ES-I3 (cell line): ENCODE measurements around the gene BTBD16.

Experiments
- H3K36me3 ChIP-seq: 2 replicates; pipeline ENCODE4 v1.6.1; 2013; ENCODE audit warnings: mild to moderate bottlenecking, low read length, control low read depth, moderate library complexity; ENCODE audit not compliant: insufficient read depth
- H3K4me1 ChIP-seq: 2 replicates; pipeline ENCODE4 v1.6.1; 2013; ENCODE audit warnings: mild to moderate bottlenecking, control low read depth, low read length; ENCODE audit not compliant: insufficient read depth
- H3K9ac ChIP-seq: 2 replicates; pipeline ENCODE4 v1.6.1; 2013; ENCODE audit warnings: low read depth, mild to moderate bottlenecking, low read length, moderate library complexity
- H3K9me3 ChIP-seq: 2 replicates; pipeline ENCODE4 v1.6.1; 2013; ENCODE audit warnings: mild to moderate bottlenecking, low read length, moderate library complexity; ENCODE audit not compliant: control insufficient read depth, insufficient read depth

BTBD16 gene

DNA sequence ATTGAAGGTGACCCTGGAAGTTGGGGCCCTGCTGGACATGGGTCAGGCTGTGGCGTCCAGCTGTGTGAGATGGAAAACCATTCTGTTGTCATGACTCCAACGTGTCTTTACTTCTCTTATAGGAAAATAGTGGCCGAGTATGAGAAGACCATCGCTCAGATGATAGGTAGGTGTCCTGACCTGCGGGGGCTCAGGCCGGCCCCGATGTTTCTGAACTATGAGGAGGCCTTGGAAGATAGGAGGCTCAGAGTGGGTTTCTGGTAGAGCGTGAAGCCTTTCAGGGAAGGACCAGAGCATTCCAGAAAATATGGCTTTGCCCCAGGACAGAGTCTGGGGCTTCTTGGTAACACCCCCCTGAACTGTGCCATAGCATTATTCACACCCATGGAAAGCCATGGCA is 29.3 kb upstream of the BTBD16 start:
- no peak overlapping the region for H3K9ac ChIP-seq
- H3K9me3 ChIP-seq = no peaks in the 10 kb centered on the region
- H3K36me3 ChIP-seq = peaks cover 17% of the 10 kb centered on the region; the same call in 1 of the 2 replicates
- no peaks in the 10 kb centered on the region for H3K4me1 ChIP-seq

DNA sequence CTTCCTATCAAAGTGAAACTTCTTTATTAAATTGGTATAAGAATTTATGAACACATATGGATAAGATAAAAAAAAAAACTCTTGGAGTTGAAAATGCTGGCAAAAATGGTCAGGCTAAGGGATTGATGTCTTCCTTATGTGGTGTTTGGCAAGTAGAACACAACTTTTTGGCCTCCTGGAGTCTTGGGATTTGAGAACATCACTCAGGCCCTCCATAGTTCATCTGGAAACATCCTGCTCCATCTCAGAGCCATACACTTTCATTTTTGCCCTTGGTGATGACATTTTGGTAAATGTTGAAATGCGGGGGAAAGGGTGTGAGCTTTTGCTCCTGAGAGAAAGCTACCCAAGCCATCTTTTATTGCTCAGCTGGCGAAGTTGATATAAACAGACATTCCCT is 27.5 kb upstream of the BTBD16 start:
- Histone ChIP-seq H3K36me3 (peaks cover 17% of the 10 kb centered on the region; the same call in 1 of the 2 replicates), H3K4me1 (no peaks in the 10 kb centered on the region), H3K9ac (no peak overlapping the region), H3K9me3 (no peaks in the 10 kb centered on the region)

DNA sequence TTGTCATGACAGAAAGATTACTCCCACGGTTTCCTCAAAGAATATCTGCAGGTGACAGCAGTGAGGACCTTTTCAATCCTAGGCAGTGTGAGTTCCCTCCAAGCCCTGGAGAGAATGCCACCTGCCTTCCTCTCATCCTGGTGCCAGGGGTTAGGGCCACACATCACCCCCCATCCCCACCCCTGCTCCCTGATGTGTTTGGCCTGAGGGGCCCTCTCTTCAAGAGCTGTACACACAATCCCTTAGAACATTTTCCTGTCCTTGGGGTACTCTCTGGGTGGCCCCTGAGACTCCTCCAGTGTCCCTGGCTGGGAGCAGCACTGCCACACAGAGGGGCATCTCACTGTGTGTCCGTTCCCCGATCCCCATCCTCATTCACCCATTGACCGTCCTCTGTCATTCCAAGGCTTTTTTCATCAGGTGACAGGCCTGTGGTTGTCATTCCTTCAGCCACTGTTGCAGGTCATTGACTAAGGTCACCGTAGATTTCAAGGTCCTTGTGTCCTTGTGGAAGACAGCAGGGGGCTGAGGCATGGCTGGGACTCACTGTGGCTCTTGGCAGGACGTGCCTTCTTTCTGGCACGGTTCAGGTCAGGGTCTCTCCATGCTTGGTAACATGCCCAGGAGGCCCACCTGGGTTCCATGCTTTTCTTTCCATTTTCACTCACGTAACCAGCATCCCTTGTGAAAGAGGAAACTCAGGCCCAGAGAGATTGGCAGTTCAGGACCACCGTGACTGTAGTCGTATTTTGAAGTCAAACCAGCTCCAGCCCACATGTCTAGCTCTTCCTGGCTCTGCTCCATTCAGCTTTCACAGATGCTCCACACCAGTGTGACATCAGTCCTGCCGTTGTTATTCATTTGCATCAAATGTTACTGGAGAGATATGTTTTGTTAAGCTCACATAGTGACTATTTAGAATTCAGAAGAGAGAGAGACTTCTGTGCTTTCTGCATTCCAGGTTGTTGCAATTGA is 26.8 kb upstream of the BTBD16 start:
- H3K9me3 ChIP-seq = no peaks in the 10 kb centered on the region
- peaks cover 17% of the 10 kb centered on the region; the same call in 1 of the 2 replicates for H3K36me3 ChIP-seq
- no peak overlapping the region for H3K9ac ChIP-seq
- no peaks in the 10 kb centered on the region for H3K4me1 ChIP-seq

DNA sequence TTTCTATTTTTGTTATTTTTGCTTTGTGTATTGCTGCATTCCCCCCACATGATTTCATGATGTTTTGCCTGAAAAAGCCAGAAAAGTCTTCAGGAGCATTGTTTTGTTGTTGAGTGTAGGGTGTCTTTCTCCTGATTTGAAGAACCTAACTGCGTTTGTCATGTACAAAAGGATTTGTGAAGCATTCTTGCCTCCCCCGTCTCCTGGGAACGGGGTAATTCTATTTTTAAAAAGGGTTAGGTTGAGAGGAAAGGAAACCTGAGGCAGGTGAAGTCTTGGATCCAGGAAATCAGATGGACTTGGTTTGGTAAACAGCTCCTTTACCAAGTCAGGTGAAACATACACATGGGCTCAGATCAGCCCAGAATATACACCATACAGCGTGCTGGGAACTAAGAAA is 26.0 kb upstream of the BTBD16 start:
- Histone ChIP-seq H3K9me3 (no peaks in the 10 kb centered on the region), H3K4me1 (no peaks in the 10 kb centered on the region), H3K9ac (no peak overlapping the region), H3K36me3 (peaks cover 17% of the 10 kb centered on the region; the same call in 1 of the 2 replicates)

DNA sequence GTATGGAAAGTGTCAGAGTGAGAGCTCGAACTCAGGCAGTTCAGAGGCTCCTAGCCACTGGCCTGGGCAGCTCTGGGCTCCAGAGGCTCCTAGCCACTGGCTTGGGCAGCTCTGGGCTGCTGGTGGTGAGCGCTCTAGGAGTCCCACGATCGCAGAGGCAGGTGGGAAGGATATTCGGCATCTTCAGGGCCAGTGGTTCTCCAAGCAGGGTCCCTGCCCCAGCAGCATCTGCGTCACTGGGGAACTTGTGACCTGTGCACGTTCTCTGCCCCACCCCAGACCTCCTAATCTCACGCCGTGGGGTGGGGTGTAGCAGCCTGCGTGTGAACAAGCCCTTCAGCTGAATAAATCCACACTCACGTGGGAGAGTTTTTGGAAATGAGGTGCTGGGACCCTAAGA is 25.2 kb upstream of the BTBD16 start:
- Histone ChIP-seq H3K4me1 (no peaks in the 10 kb centered on the region), H3K36me3 (peaks cover 17% of the 10 kb centered on the region; the same call in 1 of the 2 replicates), H3K9me3 (no peaks in the 10 kb centered on the region), H3K9ac (no peak overlapping the region)

DNA sequence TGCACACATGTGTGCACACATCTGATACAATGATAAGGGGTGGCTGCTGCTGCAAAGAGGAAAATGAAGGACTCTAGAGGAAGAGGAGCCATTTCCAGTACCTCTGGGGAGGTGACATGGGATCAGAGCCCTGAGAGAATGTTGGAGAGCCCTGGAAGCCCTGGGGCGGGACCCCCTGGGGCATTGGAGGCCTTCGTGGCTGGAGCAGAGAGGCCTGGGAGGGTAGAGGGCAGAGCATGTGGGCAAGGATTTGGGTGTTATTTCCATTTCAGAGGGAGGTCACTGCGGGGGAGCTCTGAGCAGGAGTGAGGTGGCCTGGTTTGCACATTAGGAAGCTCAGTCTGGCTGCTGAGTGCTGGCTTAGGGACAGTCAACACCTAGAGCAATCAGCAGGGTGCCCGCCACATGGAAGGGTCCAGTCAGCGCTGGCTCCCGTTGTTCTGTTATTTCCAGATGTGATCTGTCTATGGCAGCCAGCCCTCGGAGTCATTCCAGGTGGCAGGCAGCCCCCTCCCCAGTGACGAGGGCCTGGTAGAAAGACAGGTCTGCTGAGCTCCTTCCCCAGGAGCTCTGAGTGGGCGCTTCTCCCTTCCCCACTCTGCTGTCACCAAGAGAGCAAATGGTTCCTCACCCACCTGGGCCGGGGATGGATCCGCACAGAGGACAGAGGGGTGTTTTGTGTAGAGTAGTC is 24.1 kb upstream of the BTBD16 start:
- Histone ChIP-seq H3K4me1 (no peaks in the 10 kb centered on the region), H3K9me3 (no peaks in the 10 kb centered on the region), H3K9ac (no peak overlapping the region), H3K36me3 (peaks cover 15% of the 10 kb centered on the region; the same call in 1 of the 2 replicates)

DNA sequence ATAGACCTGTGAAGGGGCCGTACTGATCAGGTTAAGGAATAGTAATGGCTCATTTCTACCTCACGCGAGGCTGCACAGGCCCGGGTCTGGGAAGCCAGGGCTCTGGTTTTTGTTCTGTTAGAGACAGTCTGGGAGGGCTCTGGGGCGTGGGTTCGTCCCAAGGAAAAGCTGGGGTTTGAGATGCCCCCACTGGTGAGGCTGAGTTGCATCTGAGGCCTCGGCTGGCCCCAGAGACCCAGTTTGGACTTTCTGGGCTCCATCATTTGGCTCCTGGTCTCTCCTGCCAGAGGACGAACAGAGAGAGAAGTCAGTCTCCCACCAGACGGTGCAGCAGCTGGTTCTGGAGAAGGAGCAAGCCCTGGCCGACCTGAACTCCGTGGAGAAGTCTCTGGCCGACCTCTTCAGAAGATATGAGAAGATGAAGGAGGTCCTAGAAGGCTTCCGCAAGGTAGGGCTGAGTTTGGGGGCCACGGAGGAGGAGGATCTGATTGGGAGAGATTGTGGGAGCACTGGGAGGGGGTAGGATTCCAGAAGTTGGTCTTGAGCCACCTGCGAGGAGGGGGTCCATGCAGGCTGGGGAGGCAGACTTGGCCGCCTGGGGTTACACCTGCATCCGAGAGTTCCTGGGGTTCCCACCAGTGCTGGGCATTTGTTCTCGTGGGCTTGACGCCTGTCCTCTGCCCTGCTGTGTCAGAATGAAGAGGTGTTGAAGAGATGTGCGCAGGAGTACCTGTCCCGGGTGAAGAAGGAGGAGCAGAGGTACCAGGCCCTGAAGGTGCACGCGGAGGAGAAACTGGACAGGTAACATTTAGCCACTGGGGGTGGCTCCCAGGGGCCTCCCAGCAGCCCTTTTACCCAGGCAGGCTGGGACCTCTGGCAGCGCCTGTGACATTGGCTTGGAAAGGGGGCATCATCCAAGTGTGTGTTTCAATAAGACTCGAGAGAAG is 22.5 kb upstream of the BTBD16 start:
- peaks cover 2% of the 10 kb centered on the region; the same call in 1 of the 2 replicates for H3K36me3 ChIP-seq
- H3K9me3 ChIP-seq = no peaks in the 10 kb centered on the region
- no peak overlapping the region for H3K9ac ChIP-seq
- no peaks in the 10 kb centered on the region for H3K4me1 ChIP-seq

DNA sequence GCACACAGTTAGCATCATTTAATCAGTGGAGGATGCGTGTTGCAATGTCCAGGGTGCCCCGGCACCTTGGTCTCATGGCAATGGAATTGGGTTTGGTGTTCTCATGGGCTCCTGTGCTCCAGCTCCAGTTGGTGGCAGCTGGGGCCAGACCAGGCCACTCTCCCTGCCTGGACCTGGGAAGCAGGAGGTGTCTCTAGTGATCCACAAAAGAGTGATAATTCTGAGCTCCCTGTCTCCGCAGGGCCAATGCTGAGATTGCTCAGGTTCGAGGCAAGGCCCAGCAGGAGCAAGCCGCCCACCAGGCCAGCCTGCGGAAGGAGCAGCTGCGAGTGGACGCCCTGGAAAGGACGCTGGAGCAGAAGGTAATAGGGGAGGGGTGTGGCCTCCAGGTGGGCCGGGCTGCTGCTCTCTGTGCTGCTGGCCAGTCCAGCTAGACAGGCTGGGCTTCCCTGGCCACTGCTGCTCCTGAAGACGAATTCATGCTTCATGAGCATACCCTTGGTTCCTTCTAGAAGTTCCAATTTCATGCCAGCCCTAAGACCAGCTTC is 21.7 kb upstream of the BTBD16 start:
- no peaks in the 10 kb centered on the region; the same call in 1 of the 2 replicates for H3K36me3 ChIP-seq
- no peaks in the 10 kb centered on the region for H3K9me3 ChIP-seq
- H3K9ac ChIP-seq = no peak overlapping the region
- H3K4me1 ChIP-seq = no peaks in the 10 kb centered on the region

DNA sequence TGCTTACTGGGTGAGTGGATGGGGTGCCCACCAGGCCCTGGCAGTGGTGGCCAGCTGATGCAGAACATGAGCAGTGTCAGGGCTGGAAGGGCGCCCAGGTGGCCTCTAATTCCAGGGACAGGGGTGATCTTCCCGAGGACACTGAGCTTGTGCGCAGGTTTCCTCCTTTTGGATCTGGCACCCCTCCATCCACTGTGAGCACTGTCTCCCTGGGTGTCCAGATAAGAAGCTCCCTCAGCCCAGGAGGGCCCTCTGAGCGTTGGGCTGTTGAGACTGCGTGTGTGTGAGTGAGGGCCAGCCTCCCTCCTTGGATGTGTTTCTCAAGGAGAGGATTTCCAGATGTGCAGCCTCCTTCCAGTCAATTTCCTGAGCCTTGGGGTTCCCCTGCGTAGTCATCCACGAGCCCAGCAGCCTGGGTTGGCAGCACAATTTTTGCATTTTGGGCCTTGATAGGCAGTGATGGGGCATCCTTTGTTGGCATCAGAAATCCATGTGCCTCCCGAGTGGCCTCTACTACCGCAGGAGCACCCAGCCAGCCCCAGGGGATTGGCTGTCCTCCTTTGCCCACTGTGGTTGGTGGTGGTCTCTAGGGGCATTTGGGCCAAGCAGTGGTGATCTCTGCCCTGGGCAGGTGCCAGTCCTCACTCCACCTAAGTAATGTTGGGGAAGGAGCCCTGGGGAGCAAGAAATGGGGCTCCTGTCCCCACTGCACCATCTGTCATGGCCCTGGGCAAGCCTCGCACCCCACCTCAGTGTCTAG is 20.9 kb upstream of the BTBD16 start:
- Histone ChIP-seq H3K36me3 (no peaks in the 10 kb centered on the region; the same call in 1 of the 2 replicates), H3K9me3 (no peaks in the 10 kb centered on the region), H3K4me1 (no peaks in the 10 kb centered on the region), H3K9ac (no peak overlapping the region)

DNA sequence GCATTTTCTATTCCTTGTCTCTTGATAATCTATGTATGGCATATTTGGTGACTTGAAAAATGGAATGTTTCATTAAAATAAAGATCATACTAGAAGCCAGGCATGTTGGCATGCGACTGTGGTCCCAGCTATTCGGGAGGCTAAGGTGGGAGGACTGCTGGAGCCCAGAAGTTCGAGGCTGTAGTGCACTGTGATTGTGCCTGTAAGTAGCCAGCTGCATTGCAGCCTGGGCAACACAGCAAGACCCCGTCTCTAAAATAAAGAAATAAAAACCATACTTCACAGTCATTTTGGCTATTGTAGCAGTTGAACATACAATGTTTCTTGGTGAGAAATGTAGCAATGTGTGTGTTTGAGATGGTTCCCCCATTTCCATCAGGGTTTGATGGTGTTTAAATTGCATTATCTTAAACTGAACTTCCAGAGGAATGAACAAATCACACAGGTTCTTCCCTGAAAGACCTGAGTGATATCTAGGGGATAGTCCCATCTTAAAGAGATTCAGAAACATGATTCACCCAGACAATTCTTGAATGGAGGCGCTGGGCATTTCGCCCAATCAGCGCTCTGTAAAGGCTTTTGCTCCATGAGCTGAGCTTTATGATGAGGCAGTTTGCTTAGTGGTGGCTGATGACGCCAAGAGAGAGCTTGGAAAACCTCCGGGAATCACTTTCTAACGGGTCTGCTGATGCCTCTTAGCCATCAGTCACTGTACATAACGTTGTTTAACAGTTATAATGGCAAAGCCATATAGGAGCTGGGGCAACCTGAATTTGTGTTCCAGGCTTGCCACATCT is 19.4 kb upstream of the BTBD16 start:
- H3K36me3 ChIP-seq = peaks cover 3% of the 10 kb centered on the region; the same call in 1 of the 2 replicates

DNA sequence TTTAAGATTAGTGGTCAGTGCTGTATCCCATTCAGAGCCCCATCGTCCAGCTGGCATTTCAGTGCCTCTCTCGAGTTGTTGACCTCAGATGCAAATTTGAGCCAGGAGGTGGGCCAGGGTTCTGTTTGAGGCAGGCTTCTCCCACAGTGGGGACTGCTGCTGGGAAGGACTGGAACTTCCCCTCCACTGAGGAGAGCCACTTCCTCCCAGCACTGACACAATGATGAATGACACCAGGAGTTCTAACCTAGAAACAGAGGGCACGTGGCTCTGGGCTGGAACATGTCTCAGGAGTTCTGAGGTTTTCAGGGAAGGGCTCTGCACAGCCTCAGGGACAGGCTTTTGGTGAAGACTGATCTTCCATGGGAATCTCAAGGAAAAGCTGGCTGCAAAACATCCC is 18.3 kb upstream of the BTBD16 start:
- no peaks in the 10 kb centered on the region for H3K9me3 ChIP-seq
- H3K9ac ChIP-seq = no peak overlapping the region
- H3K36me3 ChIP-seq = peaks cover 3% of the 10 kb centered on the region; the same call in 1 of the 2 replicates
- H3K4me1 ChIP-seq = no peaks in the 10 kb centered on the region

More for the DNA sequence above, 19.4 kb upstream of the BTBD16 start:
- Histone ChIP-seq H3K9ac (no peak overlapping the region), H3K9me3 (no peaks in the 10 kb centered on the region), H3K4me1 (no peaks in the 10 kb centered on the region)

DNA sequence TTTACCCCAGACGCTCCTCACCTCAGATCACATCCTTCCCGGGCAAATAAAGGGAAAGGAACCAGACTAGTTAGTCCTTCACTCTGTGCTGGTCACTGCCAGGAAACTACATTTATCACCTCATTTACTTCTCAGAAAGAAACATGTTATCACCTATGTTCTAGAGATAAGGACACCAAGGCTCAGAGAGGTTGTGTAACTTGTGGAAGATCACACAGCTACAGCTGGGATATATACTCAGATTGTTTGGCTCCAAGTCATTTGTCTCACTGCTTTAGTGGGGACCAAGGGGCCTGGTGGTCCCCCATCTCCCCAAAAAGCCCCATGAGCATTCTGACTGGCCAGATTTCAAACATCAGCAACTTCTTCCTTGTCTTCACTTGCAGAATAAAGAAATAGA is 17.5 kb upstream of the BTBD16 start:
- Histone ChIP-seq H3K36me3 (peaks cover 3% of the 10 kb centered on the region; the same call in 1 of the 2 replicates), H3K9ac (no peak overlapping the region), H3K9me3 (no peaks in the 10 kb centered on the region), H3K4me1 (peaks cover 6% of the 10 kb centered on the region; the same call in 1 of the 2 replicates)
